Activated CD8-positive, alpha-beta memory T cell treated with anti-CD3 and anti-CD28 coated beads, Interleukin-2, amount 50 U/mL, for 4 hours (primary cell): ENCODE measurements around the gene ZNF738.

Experiments used
- DNase-seq: peaks from one replicate; pipeline ENCODE4 v3.0.0-alpha.2; 2020

ZNF738 gene

DNA sequence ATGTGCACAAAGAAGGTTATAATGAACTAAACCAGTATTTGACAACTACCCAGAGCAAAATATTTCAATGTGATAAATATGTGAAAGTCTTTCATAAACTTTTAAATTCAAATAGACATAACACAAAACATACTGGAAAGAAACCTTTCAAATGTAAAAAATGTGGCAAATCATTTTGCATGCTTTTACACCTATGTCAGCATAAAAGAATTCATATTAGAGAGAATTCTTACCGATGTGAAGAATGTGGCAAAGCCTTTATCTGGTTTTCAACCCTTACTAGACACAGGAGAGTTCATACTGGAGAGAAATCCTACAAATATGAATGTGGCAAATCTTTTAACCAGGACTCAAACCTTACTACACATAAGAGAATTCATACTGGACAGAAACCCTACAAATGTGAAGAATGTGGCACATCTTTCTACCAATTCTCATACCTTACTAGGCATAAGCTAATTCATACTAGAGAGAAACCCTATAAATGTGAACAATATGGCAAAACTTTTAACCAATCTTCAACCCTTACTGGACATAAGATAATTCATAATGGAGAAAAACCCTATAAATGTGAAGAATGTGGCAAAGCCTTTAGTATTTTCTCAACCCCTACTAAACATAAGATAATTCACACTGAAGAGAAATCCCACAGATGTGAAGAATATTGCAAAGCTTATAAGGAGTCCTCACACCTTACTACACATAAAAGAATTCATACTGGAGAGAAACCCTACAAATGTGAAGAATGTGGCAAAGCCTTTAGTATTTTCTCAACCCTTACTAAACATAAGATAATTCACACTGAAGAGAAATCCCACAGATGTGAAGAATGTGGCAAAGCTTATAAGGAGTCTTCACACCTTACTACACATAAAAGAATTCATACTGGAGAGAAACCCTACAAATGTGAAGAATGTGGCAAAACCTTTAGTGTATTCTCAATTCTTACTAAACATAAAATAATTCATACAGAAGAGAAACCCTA lies 64.5 kb downstream of the ZNF738 start:
- DNase-seq, result no peak
